Measurements from ENCODE around the gene TULP4.

DNA sequence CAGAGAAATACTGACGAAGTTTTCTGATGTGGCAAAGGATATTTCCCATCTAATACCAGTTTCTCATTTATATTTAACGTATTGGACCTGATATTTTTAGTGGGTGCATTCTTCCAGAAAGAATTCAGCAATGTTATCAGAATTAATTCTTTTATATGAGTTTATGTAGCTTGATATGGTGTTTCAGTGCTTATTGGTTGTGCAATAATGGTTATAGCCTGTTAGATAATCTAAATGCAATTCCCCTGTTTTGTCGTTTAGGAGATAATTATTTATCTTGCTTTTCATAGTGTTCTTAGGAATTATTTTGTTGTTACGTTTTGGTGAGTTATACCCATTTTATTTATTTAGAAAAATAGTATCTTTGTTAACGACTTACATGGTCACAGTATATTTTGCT, 196.2 kb downstream of the TULP4 start:
- TF ChIP-seq, protein P1, sequence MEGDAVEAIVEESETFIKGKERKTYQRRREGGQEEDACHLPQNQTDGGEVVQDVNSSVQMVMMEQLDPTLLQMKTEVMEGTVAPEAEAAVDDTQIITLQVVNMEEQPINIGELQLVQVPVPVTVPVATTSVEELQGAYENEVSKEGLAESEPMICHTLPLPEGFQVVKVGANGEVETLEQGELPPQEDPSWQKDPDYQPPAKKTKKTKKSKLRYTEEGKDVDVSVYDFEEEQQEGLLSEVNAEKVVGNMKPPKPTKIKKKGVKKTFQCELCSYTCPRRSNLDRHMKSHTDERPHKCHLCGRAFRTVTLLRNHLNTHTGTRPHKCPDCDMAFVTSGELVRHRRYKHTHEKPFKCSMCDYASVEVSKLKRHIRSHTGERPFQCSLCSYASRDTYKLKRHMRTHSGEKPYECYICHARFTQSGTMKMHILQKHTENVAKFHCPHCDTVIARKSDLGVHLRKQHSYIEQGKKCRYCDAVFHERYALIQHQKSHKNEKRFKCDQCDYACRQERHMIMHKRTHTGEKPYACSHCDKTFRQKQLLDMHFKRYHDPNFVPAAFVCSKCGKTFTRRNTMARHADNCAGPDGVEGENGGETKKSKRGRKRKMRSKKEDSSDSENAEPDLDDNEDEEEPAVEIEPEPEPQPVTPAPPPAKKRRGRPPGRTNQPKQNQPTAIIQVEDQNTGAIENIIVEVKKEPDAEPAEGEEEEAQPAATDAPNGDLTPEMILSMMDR (IDR thresholded peaks at IDR 0.05) = no peak
- TF ChIP-seq POLR2AphosphoS5 (IDR thresholded peaks at IDR 0.05) = no peak
- no peak for TF ChIP-seq POLR2A (IDR thresholded peaks at IDR 0.05)
